HepG2 (cell line): ENCODE results near the gene BTRC. TPM values are rescaled to one million over a fixed set of nuclear protein-coding genes. Genes with fewer than 3 reads are reported as not detected.

Experiments used
- ATAC-seq: fragments of 200-7000 bp; cut with Tn5 transposase; 3 replicates; pipeline ENCODE4 v1.9.1; 2020; ENCODE audit warnings: mild to moderate bottlenecking, moderate library complexity
- BruUV-seq: library from RNA; stranded (reverse); fragments of 400-500 nt; replicated peaks from 2 replicates; lab custom pipeline; 2021; lab: Mats Ljungman, UMichigan
- CTCF ChIA-PET: fragments of 300-600 bp; formaldehyde crosslinking; extraction: SDS; loops from one replicate; lab custom pipeline; 2021; ENCODE audit warnings: low total read pairs, inconsistent platforms, low intra/inter-chr PET ratio; lab: Yijun Ruan, JAX
- POLR2A ChIA-PET: fragments of 350-600 bp; sonication (Branson Sonifier 250); formaldehyde crosslinking; loops from one replicate; lab custom pipeline; 2020; ENCODE audit warnings: antibody characterized with exemption, inconsistent platforms; lab: Yijun Ruan, JAX
- DNase-seq: peaks from one replicate; pipeline ENCODE4 v3.0.0-alpha.2; 2015; ENCODE audit warnings: low spot score
- FAIRE-seq: peaks from 3 replicates; lab custom pipeline; 2011; peaks lifted over from hg19 to GRCh38; lab: Jason Lieb, UNC
- H2AFZ ChIP-seq: one replicate; pipeline ENCODE4 v1.6.1; 2011; ENCODE audit warnings: low read length, inconsistent platforms
- H3K27ac ChIP-seq: fragments of 300-600 bp; 3 replicates; pipeline ENCODE4 v1.8.0; 2011; ENCODE audit warnings: mixed run types, mild to moderate bottlenecking, mixed read lengths, low read length, inconsistent platforms; ENCODE audit not compliant: insufficient read depth; ENCODE audit errors: extremely low read length
- H3K27me3 ChIP-seq, 2 experiments: fragments of 200-600 bp in 1 of 2; 2 replicates in 1 of 2; 3 replicates in 1 of 2; pipeline versions ENCODE4 v1.6.0 to v1.8.0; 2011; ENCODE audit warnings: low read length in 2 of 2, mild to moderate bottlenecking in 2 of 2, moderate library complexity in 2 of 2, inconsistent platforms in 1 of 2; ENCODE audit not compliant: insufficient read depth in 2 of 2, control insufficient read depth in 1 of 2
- H3K36me3 ChIP-seq, 2 experiments: fragments of 200-600 bp in 1 of 2; replicated peaks in 1 of 2; 2 replicates in 1 of 2; 3 replicates in 1 of 2; pipeline versions ENCODE4 v1.5.1 to v1.8.0; 2011; ENCODE audit warnings: low read length in 2 of 2, inconsistent platforms in 1 of 2; ENCODE audit not compliant: insufficient read depth in 2 of 2, control insufficient read depth in 1 of 2
- H3K4me1 ChIP-seq: 2 replicates; pipeline ENCODE4 v1.5.1; 2012; ENCODE audit warnings: low read length, inconsistent platforms; ENCODE audit not compliant: insufficient read depth
- H3K4me2 ChIP-seq: 2 replicates; pipeline ENCODE4 v1.6.0; 2011; ENCODE audit warnings: low read depth, low read length, inconsistent platforms
- H3K4me3 ChIP-seq, 3 experiments: fragments of 200-600 bp in 1 of 3; sonication (generic), shearing (Covaris generic) in 1 of 3; replicated peaks in 1 of 3; 2 replicates each; pipeline ENCODE4 v1.5.1; 2011 to 2016; ENCODE audit warnings: low read length in 3 of 3, inconsistent platforms in 2 of 3, low read depth in 2 of 3, mild to moderate bottlenecking in 2 of 3, control low read depth in 1 of 3, mixed read lengths in 1 of 3; ENCODE audit not compliant: insufficient read depth in 1 of 3
- H3K79me2 ChIP-seq: one replicate; pipeline ENCODE4 v1.6.1; 2011; ENCODE audit warnings: low read length, inconsistent platforms; ENCODE audit not compliant: insufficient read depth
- H3K9ac ChIP-seq: 2 replicates; pipeline ENCODE4 v1.6.0; 2011; ENCODE audit warnings: mild to moderate bottlenecking, low read depth, low read length, inconsistent platforms; ENCODE audit not compliant: insufficient read depth
- H3K9me3 ChIP-seq: 2 replicates; pipeline ENCODE4 v1.5.1; 2012; ENCODE audit warnings: mild to moderate bottlenecking, low read length
- H4K20me1 ChIP-seq: 2 replicates; pipeline ENCODE4 v1.6.0; 2011; ENCODE audit warnings: inconsistent platforms, mild to moderate bottlenecking, low read length, moderate library complexity; ENCODE audit not compliant: insufficient read depth
- AHR ChIP-seq: IDR thresholded peaks from 2 replicates; pipeline ENCODE4 v1.6.1; 2018; ENCODE audit warnings: missing genetic modification reagents, missing compliant biosample characterization
- CEBPB ChIP-seq: IDR thresholded peaks from 2 replicates; pipeline ENCODE4 v1.6.1; 2011; ENCODE audit warnings: low read depth, low read length, improper control_type of control experiment, borderline replicate concordance
- CEBPG ChIP-seq: IDR thresholded peaks from 2 replicates; pipeline ENCODE4 v1.6.1; 2016
- EEA1 ChIP-seq: sonication (generic); formaldehyde crosslinking; IDR thresholded peaks from 2 replicates; pipeline ENCODE4 v1.5.1; 2020; ENCODE audit warnings: mild to moderate bottlenecking, missing genetic modification reagents, borderline replicate concordance
- HCFC1 ChIP-seq: fragments of 150-350 bp; IDR thresholded peaks from 2 replicates; pipeline ENCODE4 v1.6.1; 2014; ENCODE audit warnings: low read depth, low read length
- NR2F6 ChIP-seq, 2 experiments: IDR thresholded peaks; 2 replicates each; pipeline ENCODE4 v1.6.1; 2016; ENCODE audit warnings: antibody characterized with exemption in 1 of 2, mild to moderate bottlenecking in 1 of 2
- ZFP82 ChIP-seq: sonication (generic); formaldehyde crosslinking; IDR thresholded peaks from 2 replicates; pipeline ENCODE4 v1.5.1; 2020; ENCODE audit warnings: mild to moderate bottlenecking, missing genetic modification reagents, borderline replicate concordance
- ZNF121 ChIP-seq: sonication (generic); formaldehyde crosslinking; IDR thresholded peaks from 2 replicates; pipeline ENCODE4 v1.5.0; 2020; ENCODE audit warnings: mild to moderate bottlenecking, missing genetic modification reagents
- ZNF7 ChIP-seq: IDR thresholded peaks from 2 replicates; pipeline ENCODE4 v1.6.1; 2016; ENCODE audit warnings: missing biosample characterization, missing genetic modification reagents
- WGBS: methylation state at CpG from one replicate; pipeline ENCODE4 v1.1.6; 2017; ENCODE audit warnings: low lambda C conversion rate; 5-methylcytosine and 5-hydroxymethylcytosine counted together
- in situ Hi-C: cut with HindIII; loops from 2 replicates; pipeline ENCODE4 v1.10.0; 2017; ENCODE audit warnings: low pct_unique_long_range_greater_than_20kb; ENCODE audit not compliant: extremely low pct_ligation_motif_present
- intact Hi-C: fragments of 100-400 bp; cut with micrococcal nuclease; formaldehyde crosslinking; loops from one replicate; pipeline ENCODE4 v1.10.0; 2022; ENCODE audit not compliant: unreplicated experiment
- polyA plus RNA-seq, 8 experiments: library from polyadenylated mRNA; depleted of rRNA in 3 of 8; stranded (reverse) in 7 of 8; unstranded in 1 of 8; fragments of >200 nt; fragmentation: Illumina TruSeq in 4 of 8; extraction: Trizol in 4 of 8; gene quantifications; 2 replicates each; pipeline versions ENCODE4 v1.2.1 to v1.2.3, GENCODE V29; 2011 to 2016; ENCODE audit warnings: low read depth in 4 of 8, missing spikeins in 1 of 8, mixed read lengths in 1 of 8; ENCODE audit not compliant: insufficient read depth in 1 of 8
- total RNA-seq, 5 experiments: library from RNA; depleted of rRNA; stranded (reverse); fragments of >200 nt; fragmentation: Illumina TruSeq; extraction: Trizol; gene quantifications; 2 replicates each; pipeline ENCODE4 v1.2.3, GENCODE V29; 2016; ENCODE audit warnings: low read depth in 1 of 5
- TF ChIP-seq, protein P1 (sequence below): sonication (generic); formaldehyde crosslinking; IDR thresholded peaks from 2 replicates; pipeline ENCODE4 v1.8.0; 2022; ENCODE audit warnings: mild to moderate bottlenecking, missing genetic modification reagents, moderate library complexity

Gene BTRC
- total and polyA plus RNA-seq, 2 of the 13 experiments (the other 11 are each of a cell fraction or from before 2014, with no cell fraction given): 12.0 to 14.4 TPM

GRCh38 chr10:101429423-101429822, 75.5 kb downstream of the BTRC start (continued):
- TF ChIP-seq ZFP82 (CRISPR knock-in tag): no peak
- no peak for TF ChIP-seq EEA1 (CRISPR knock-in tag)
- TF ChIP-seq, protein P1, sequence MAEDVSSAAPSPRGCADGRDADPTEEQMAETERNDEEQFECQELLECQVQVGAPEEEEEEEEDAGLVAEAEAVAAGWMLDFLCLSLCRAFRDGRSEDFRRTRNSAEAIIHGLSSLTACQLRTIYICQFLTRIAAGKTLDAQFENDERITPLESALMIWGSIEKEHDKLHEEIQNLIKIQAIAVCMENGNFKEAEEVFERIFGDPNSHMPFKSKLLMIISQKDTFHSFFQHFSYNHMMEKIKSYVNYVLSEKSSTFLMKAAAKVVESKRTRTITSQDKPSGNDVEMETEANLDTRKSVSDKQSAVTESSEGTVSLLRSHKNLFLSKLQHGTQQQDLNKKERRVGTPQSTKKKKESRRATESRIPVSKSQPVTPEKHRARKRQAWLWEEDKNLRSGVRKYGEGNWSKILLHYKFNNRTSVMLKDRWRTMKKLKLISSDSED: no peak
- TF ChIP-seq HCFC1: no peak

- in situ Hi-C loops: no loop called here
Observed at GRCh38 chr10:101436302-101436701, 82.3 kb downstream of the BTRC start.

More at GRCh38 chr10:101436302-101436701, 82.3 kb downstream of the BTRC start:
- ChIA-PET CTCF (no interaction called here), POLR2A (interaction anchor here (0.6 kb wide), 1 partner anchor 117 kb away, joined by 3 read pairs; no protein-coding TSS in a partner anchor)
- WGBS: 96% methylated on average over 6 of the region's 6 CpGs
- ATAC-seq: no peak
- Histone ChIP-seq H3K27ac (no peak overlapping the region), H3K36me3 (no peaks in the 10 kb centered on the region), H3K79me2 (no peaks in the 10 kb centered on the region), H3K9me3 (no peaks in the 10 kb centered on the region), H4K20me1 (no peaks in the 10 kb centered on the region), H3K4me3 (no peak overlapping the region), H3K4me1 (no peaks in the 10 kb centered on the region), H3K4me2 (no peak overlapping the region), H2AFZ (no peak overlapping the region), H3K27me3 (no peaks in the 10 kb centered on the region), H3K9ac (no peak overlapping the region)
- intact Hi-C loops: no loop called here
- DNase-seq: no peak
- TF ChIP-seq CEBPB (peak; percentile 66), ZNF121 (CRISPR knock-in tag) (peak; percentile 58), NR2F6 (IDR thresholded peaks at IDR 0.05) (peak; percentile 20; the same call in 1 of the 2 replicates), NR2F6 (CRISPR knock-in tag; IDR thresholded peaks at IDR 0.05) (no peak), ZNF7 (CRISPR knock-in tag) (no peak), AHR (CRISPR knock-in tag) (no peak), CEBPG (CRISPR knock-in tag) (peak; percentile 15; the same call in 1 of the 2 replicates)
- no peak for FAIRE-seq
- BruUV-seq: no TSS peak
